Stimulated activated CD4-positive, alpha-beta T cell treated with anti-CD3 and anti-CD28 coated beads, Interleukin-2, amount 100 ng/mL, for 4 hours (primary cell): ENCODE results near the gene ASB4.
"Not testable (repeated sequence)": the region's sequence is repeated elsewhere in the genome, so short reads cannot be mapped to it uniquely, and the experiment has no call there.

Source experiments
- DNase-seq: peaks from one replicate; pipeline ENCODE4 v3.0.0-alpha.2; 2020; ENCODE audit warnings: low read depth

The ASB4 gene, protein sequence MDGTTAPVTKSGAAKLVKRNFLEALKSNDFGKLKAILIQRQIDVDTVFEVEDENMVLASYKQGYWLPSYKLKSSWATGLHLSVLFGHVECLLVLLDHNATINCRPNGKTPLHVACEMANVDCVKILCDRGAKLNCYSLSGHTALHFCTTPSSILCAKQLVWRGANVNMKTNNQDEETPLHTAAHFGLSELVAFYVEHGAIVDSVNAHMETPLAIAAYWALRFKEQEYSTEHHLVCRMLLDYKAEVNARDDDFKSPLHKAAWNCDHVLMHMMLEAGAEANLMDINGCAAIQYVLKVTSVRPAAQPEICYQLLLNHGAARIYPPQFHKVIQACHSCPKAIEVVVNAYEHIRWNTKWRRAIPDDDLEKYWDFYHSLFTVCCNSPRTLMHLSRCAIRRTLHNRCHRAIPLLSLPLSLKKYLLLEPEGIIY

DNA sequence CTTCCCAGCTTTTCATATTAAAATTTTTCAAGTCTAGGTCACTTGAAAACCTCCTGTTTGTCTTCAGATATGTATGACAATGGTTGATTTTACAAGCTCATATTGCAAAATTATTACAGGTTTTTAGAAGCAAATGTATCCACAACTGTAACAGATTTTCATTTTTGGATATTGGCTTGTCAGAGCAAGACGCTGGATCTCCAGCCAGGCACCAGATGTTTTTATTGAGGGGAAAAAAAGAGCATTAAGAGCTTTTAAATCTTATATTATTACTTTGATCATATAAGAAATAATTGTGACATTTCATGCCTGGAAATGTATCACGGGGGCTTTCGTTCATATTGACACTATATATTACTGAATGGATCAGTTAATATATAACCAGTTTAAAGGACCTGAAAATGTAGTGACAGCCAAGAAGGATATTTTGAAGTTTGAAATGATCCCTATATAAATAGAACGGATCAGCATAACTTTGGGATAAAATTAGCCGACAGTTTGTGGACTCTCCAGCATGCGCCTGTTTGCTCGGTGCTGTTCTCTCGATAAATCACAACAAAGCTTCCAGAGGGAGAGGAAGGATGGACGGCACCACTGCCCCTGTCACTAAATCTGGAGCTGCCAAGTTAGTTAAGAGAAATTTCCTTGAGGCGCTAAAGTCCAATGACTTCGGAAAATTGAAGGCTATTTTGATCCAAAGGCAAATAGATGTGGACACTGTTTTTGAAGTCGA, at the start of gene ASB4:
ASB4 (plus strand) TSS at position 553 of the 733 bp plus-strand sequence; CDS start at position 582, 29 bp downstream.
- DNase-seq = no peak

DNA sequence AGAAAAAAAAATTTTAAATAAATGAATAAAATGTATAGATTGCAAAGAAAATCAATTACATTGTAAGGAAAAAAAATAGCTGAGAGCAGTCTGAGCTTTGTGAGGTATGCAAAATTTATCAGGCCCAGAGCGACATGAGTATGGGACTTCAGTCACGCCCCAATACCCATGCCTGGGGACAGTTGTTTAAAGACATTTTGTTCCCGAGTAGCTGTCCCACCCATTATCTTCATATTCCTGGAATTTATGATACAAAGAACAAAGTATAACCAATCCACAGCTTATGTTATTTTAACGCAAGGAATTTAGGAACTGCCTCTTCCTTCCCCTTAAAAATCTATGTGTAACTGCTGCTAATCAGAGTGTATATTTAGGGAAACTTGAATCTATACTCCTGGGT, 49.3 kb upstream of the ASB4 start:
- DNase-seq = no peak

DNA sequence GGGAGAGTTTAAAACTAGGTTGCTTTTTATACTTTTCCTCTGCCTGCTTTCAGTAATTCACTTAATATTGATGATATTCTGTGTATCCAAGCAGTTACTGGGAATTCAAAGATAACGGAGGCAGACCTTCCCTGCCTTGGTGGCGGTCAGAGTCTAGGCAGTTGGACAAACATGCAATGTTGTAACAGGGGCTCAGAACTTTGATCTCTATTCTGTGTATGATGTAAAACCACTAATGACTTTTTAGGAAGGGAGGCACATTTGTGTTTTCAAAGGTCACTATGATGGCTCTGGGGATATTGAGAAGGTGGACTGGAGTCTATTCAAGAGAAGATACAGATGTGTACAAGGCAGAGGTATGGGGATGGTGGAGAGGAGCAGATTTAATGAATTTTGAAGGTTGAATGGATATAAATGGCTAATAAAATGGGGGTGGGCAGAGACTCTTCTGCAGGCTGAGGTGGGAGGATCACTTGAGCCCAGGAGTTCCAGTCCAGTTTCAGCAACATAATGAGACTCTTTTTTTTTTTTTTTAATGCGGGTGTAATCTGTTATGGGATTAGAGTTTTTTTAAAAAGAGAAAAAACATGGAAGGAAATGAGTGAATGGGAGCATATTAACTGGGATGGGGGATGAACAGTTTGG, 45.2 kb upstream of the ASB4 start:
- DNase-seq = no peak

DNA sequence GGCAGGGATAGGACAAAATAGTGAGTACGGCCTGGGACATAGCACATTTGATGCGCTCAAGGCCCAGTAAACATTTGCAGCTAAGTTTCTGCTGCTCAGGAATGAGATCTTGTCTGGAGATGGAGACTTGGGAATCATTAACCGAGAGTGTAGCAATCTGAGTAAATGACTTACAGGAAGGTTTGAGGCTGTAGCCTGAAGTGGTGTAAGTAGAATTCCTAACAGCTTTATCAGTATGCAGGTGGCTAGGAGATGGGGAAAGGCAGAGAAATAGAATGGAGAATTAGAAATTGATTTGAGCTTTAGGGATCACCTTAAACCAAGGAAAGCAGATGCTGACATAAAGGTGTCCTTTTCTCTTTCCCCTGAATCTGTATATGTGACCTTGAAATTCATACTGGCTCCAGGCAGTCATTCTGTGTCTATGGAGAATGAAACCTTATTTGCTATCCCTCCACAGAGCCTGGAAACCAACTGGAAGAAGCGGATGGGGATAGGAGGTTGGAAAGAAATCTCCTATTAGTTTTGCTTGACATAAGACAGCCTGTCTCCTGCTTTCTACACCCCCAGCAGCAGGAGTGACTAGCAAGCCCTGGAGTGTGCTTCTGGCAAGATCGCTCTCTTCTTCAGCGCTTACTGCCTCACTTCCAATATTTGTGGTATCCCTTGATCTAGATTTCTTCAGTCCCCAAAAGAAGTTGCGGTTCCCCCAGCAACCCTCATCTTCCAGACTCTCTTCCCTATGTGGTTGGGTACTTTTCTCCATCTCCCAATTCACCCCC, 44.5 kb upstream of the ASB4 start:
- no peak for DNase-seq

DNA sequence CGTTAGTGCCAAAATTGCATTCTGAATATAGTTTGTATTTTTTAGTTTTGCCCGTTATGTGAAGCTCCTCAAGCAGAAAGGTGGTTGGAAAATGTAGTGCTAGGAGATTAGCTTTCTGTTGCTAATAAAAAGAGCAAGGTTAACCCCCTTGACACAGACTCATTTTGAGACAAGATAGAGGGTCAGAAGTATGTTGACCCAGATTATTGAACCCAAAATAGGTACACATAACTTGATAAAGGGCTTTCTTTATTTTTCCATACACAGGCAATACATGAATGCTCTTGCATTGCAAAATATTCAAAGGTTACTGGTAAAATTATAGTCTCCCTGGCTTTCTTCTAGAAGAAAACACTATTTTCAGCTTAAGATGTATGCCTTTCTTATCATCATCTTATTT, 40.9 kb upstream of the ASB4 start:
- no peak for DNase-seq

DNA sequence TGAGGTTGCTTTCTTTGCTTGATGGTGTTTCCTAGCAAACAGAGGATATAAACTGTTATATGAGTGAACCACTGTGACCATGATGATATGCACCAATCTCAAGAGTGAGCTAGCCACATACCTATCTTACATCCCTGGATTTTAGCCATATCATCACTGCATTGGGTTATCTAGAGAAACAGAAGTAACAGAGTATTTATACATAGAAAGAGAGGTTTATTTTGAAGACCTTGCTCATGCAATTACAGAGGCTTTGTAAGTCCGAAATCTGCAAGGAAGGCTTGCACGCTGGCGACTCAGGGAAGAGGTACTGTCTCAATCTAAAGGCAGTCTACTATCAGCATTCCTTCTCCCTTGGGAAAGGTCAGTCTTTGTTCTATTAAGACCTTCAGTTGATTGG, 39.1 kb upstream of the ASB4 start:
- DNase-seq = no peak

DNA sequence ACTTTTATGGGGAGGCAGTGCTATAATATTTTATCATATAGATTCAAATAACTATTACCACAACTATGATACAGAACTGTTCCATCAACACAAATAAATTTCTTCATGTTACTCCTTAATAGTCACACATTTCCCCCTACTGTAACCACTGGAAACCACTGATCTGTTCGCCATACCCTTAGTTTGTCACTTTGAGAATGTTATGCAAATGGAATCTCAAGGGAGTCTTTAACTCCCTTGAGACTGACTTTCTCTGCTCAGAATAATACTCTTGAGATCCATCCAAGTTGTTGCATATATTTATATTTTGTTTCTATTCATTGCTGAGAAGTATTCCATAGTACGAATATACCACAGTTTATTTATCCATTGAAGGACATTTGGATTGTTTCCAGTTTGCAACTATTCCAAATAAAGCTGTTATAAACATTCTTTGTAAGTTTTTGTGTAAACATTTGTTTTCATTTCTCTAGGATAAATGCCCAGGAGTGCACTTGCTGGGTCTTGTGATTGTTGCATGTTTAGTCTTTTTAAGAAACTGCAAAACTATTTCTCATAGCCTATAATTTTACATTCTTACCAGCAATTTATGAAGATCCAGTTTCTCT, 31.2 kb upstream of the ASB4 start:
- no peak for DNase-seq

DNA sequence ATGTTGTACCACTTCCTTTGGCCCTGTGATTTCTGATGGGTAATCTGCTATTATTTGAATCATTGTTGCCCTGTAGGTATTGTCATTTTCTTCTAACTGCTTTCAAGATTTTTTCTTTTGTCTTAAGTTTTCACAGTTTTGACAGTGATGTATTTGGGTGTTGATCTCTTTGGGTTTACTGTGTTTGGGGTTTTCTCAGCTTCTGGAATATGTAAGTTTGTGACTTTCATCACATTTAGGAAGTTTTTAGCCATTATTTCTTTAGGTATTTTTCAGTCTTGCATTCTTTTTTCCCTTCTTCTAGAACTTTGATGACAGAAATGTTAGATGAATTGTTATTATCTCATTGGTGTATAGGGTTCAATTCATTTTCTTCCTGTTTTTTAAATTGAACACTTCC, 27.8 kb upstream of the ASB4 start:
- no peak for DNase-seq

DNA sequence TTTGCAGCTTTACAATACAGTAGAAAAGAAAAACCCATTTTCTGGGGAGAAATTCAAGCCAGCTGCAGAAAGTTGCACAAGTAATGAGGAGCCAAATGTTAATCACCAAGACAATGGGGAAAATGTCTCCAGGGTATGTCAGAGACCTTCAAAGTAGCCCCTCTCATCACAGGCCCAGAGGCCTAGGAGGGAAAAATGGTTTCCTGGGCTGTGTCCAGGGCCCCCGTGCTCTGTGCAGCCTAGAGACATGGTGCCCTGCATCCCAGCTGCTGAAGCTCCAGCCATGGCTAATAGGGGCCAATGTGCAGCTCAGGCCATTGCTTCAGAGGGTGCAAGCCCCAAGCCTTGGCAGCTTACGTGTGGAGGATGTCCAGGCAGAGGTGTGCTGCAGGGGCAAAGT, 25.1 kb upstream of the ASB4 start:
- DNase-seq = not testable (repeated sequence)

DNA sequence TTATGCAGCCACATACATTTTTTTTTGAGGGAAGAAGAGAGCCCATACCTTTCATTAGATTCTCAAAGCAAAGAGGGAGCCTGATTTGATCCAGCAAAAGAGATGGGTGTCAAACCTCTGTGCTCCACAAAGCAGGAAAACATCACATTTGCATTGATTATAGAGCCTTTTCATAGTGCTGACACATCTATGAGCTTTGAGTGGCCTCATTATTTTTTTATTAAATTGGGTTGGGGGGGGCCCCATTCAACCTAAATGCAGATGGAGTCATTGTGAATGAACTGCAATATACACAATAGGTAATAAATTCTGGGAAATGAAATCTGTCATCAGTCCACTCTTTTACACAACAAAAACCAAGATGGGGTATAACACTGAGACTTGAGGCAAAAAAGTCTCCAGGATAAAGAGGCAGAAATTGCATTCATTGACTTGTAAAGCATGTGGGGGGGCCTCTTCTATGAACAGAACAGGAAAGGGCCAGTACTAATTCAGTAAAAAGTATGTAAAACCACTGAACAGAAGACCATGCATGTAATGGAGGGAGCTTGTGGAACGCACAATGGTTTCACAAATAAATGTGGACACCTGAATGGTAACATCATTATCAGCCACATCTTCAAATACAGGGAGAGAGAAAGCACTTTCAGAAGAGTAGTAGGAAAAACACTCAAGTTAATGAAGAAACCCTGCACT, 17.7 kb upstream of the ASB4 start:
- DNase-seq = no peak

DNA sequence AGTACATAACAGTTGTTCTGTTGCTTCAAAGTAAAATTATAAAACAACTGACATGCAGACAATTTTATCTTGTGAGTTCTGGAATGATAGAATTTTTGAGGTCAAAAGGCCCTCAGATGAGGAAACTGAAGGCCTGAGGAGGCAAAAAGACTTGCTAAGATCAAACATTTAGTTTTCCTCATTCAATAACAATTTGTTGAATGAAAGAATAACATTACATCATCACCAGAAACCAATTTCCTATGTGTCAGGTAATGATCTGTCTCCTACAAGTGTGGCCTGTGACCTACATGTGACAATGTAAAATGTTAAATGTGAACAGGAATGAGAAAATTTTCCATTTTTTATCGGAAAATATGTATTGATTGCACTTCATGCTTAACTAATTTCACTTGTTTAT, 16.6 kb upstream of the ASB4 start:
- no peak for DNase-seq

DNA sequence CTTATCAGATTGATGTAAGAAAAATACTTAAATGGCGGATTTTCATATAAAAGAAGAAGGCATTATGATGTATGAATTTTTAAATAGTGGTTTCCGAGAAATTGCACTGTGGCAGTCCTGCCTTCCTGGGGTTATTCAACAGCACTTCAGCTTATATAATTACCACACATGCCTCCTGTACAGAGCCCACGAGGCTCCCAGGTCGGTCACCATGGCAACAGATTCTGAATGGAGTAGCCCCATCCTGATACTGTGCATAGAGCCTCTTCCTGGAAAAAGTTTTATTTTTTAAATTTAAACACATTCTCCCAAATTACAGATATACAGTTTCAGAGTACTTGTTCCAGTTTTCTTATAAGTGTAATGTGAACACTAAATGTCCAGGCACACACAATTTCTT, 15.9 kb upstream of the ASB4 start:
- no peak for DNase-seq

DNA sequence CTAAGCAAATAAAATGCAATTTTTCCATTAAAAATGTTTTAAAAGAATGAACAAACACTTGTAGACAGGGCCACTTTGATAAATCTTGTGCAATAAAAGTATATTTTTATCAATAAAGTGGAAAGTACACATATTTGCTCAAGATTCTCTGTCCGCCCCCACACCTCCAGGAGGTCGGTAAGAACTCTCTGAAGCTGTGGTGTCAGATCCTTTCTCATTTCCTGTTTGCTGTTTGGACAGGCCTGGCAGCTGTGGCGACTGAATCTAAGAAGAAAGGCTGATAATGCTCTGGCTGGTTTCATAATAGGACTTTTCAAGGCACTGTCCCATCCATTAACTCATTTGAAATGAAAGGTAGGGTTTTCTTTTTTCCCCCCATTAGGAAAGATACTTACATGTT, 15.3 kb upstream of the ASB4 start:
- no peak for DNase-seq

DNA sequence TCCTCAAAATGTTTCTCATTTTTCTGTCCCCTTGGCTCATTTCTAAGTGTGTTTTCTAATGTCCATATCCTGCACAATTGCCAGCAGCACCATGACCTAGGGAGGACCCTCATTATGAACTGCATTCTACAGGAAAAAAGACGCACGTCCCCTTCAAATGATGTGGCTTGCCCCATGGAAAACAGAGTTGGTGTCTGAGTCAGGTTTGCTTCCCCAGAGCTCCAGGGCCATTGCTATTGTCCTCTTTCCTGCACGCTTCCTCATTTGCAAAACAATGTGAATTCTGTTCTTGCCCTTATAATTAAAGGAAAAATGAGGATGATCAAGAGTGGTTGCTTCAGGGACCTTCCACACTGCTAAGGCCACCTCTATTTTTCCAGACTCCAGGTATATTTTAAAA, 14.7 kb upstream of the ASB4 start:
- DNase-seq = no peak

DNA sequence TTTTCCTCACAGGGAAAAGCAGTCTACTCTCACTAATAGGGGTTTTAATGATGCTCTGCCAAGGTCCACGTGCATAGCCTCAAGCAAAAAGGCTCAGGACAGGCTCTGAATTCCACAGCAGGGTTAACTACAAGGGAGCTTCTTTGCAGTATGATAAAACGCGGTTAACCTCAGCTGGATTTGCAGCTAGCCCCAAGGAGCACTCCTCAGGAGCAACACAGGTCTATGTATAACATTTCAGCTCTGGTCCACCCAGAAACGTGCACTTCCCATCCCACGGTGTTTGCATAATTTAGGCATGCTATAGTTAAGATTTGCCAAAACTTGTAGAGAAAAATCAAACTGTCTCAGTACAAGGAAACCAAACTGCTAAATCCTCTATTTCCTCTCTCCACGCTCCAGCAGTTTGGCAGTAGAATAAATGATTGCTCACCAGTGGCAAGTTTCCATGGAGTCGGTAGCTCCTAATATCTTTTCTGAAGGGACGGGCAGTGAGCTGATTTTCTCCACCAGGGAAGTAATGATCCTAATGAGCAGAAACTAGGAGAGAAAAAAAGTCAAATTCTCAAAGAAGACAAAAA, 13.1 kb upstream of the ASB4 start:
- no peak for DNase-seq

DNA sequence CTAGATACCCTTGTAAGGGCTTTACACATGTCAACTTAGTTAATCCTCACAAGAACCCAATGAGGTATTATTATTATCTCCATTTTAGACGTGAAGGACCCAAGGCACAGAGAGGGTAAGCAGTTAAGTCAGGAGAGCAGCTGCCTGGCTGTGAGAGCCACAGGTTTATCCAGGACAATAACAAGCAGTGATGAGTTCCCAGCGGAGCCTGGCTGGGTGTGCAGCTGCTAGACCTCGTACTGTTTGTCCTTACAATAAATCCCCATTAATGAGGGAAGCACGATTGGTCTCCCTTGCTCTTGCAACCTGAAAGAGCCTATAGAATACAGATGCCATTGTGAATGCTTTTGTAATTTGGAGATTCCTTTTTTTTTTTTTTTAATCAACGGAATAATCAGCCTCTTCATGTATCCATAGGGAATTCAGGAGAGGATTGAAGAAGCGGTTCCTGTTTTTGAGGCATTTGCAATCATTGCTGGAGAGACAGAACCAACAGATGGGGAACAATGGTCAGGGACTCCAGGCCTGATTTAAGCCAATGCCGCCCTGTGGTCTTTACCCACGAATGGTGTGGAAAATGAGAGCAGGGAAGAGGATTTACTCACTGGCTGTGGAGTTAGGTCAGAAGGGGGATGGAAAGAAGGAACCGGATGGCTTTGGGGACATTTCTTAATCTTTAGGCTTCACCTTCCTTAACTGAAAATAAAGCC, 12.3 kb upstream of the ASB4 start:
- DNase-seq = no peak

DNA sequence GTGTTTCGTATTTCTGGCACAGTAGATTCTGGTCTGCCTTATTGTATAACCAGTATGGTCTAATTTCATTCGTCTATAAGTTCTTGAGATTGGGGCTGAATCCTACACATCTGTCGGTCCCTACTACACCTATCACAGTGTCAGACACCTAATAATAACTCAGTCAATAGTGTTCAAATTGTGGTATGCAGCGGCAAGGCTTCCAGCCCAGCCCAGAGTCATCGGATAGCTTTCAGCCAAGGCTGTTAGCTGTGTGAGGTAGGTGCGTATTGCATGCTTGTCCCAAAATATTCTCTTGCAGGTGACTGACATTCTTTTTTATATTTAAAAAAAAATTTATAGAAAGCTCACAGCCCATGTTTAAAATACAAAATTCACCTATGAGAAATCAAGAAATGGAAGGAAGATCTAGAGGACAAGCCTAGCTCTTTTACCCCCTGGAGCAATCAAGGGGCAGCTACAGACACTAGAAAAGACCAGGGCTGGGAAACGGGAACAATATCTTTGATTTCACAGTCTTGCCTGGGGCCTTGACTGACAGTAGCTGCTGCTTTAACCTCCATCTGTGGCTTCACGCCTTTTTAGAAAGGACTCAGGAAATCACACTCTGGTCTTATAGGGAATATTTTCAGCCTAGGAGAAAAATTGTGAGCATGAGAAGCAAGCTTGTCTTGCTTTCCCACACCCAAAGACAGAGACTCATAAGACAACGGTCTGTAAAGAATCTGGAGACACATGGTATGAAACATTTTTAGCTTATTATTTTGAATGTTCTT, 9.5 kb upstream of the ASB4 start:
- no peak for DNase-seq

DNA sequence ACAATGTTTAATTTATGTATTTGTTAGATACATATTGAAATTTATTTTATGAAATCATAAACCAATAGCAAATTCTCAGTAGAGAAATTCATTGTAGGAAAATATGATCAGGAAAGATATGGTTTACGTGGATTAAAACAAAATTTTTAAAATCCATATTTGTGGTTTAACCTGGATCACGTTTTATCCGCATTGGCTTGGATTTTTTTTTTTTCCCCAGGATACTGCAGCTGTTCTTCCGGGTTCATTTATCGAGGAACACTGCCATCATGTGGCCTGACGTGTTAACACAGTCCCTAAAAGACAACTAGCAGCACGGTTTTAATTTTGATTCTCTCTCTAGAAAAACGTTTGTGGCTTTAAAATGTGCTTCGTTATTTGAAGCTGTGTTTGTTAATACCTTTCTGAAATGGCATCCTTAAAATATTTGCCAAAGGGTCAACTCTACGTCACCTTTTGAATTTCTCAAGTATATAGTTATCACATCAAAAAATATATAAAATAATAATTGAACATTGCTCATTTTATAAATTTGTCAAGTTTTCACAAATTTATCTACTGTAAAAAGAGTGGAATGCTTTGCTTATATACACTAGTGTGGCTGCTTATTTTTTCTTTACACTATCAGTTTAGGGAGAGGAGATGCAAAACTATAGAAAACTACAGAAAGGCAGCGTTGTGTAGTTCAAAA, 8.7 kb upstream of the ASB4 start:
- DNase-seq = peak; percentile 15
